PFSK-1 (cell line): Measurements from ENCODE around the gene LAMC1.

Source experiments
- POLR2AphosphoS5 ChIP-seq: IDR thresholded peaks from 2 replicates; pipeline ENCODE4 v1.6.1; 2012; ENCODE audit warnings: low read depth, mild to moderate bottlenecking, control low read depth, low read length, moderate library complexity
- REST ChIP-seq, 2 experiments: IDR thresholded peaks; 2 replicates each; pipeline versions ENCODE4 v1.6.1 to v1.8.0; 2011 to 2012; ENCODE audit warnings: low read depth in 2 of 2, low read length in 2 of 2, control low read depth in 1 of 2, inconsistent platforms in 1 of 2, mild to moderate bottlenecking in 1 of 2, moderate library complexity in 1 of 2; ENCODE audit not compliant: insufficient read depth in 1 of 2
- SIN3A ChIP-seq: IDR thresholded peaks from 2 replicates; pipeline ENCODE4 v1.6.1; 2012; ENCODE audit warnings: mild to moderate bottlenecking, low read length, moderate library complexity, borderline replicate concordance; ENCODE audit not compliant: insufficient read depth
- TAF1 ChIP-seq: IDR thresholded peaks from 2 replicates; pipeline ENCODE4 v1.6.1; 2012; ENCODE audit warnings: low read length, control low read depth, borderline replicate concordance; ENCODE audit not compliant: insufficient read depth

GRCh38 chr1:183138301-183138700 lies 115.1 kb downstream of the LAMC1 start:
- TF ChIP-seq TAF1 (no peak), POLR2AphosphoS5 (no peak), SIN3A (no peak), REST (IDR thresholded peaks at IDR 0.05; ENCODE audit: insufficient read depth in 1 of 2, low read depth in 2 of 2, low read length in 2 of 2) (no peak)
